HEK293 (cell line): ENCODE measurements around the gene THUMPD3.
A peak's percentile ranks its signal among the peaks of the same experiment; 100 is the strongest.

Source experiments
- CTCF ChIA-PET: fragments of 350-600 bp; formaldehyde crosslinking; extraction: SDS; loops from one replicate; lab custom pipeline; 2021; ENCODE audit warnings: antibody characterized with exemption; lab: Yijun Ruan, JAX
- POLR2A ChIA-PET: fragments of 300-600 bp; formaldehyde crosslinking; extraction: SDS; loops from one replicate; lab custom pipeline; 2020; ENCODE audit warnings: antibody characterized with exemption, inconsistent platforms; lab: Yijun Ruan, JAX
- H3K27ac ChIP-seq: fragments of 200-500 bp; sonication (Bioruptor generic); 2 replicates; pipeline ENCODE4 v1.5.1; 2014; ENCODE audit warnings: low read depth, low read length, control low read depth, inconsistent platforms; ENCODE audit errors: extremely low read depth
- H3K36me3 ChIP-seq, 2 experiments: fragments of 200-500 bp in 1 of 2; sonication (Bioruptor generic) in 1 of 2; 1 replicate in 1 of 2; 2 replicates in 1 of 2; pipeline ENCODE4 v1.5.1; 2014 to 2017; ENCODE audit warnings: inconsistent platforms in 2 of 2, low read length in 2 of 2; ENCODE audit not compliant: control insufficient read depth in 2 of 2, insufficient read depth in 1 of 2
- H3K4me1 ChIP-seq: fragments of 200-500 bp; sonication (Bioruptor generic); 2 replicates; pipeline ENCODE4 v1.5.1; 2014; ENCODE audit warnings: mild to moderate bottlenecking, low read length, inconsistent platforms; ENCODE audit not compliant: control insufficient read depth, insufficient read depth
- H3K4me3 ChIP-seq: 2 replicates; pipeline ENCODE4 v1.5.1; 2011; ENCODE audit warnings: low read depth, mild to moderate bottlenecking, control low read depth, low read length, moderate library complexity
- H3K9me3 ChIP-seq: fragments of 200-500 bp; sonication (Bioruptor generic); 2 replicates; pipeline ENCODE4 v1.5.1; 2014; ENCODE audit warnings: low read depth, low read length, inconsistent platforms; ENCODE audit not compliant: control insufficient read depth, insufficient read depth
- ATF2 ChIP-seq: fragments of 450-650 bp; formaldehyde crosslinking; IDR thresholded peaks from 2 replicates; pipeline ENCODE4 v1.5.1; 2016; ENCODE audit warnings: missing biosample characterization, missing genetic modification characterization, low read depth
- CTCF ChIP-seq: fragments of 450-650 bp; formaldehyde crosslinking; IDR thresholded peaks from 2 replicates; pipeline ENCODE4 v1.5.1; 2016; ENCODE audit warnings: missing biosample characterization, missing genetic modification characterization
- HOXC10 ChIP-seq: sonication (generic); formaldehyde crosslinking; IDR thresholded peaks from 2 replicates; pipeline ENCODE4 v1.8.1; 2023; ENCODE audit warnings: mild to moderate bottlenecking, missing genetic modification reagents
- KLF10 ChIP-seq: fragments of 450-650 bp; IDR thresholded peaks from 2 replicates; pipeline ENCODE4 v1.5.1; 2018; ENCODE audit warnings: missing biosample characterization, mild to moderate bottlenecking, missing genetic modification characterization
- MZF1 ChIP-seq: fragments of 450-650 bp; formaldehyde crosslinking; IDR thresholded peaks from 2 replicates; pipeline ENCODE4 v1.5.1; 2017; ENCODE audit warnings: missing biosample characterization, missing genetic modification characterization, borderline replicate concordance
- SCRT2 ChIP-seq: fragments of 450-650 bp; formaldehyde crosslinking; IDR thresholded peaks from 2 replicates; pipeline ENCODE4 v1.5.1; 2016; ENCODE audit warnings: missing biosample characterization, missing genetic modification characterization
- WT1 ChIP-seq: fragments of 450-650 bp; formaldehyde crosslinking; IDR thresholded peaks from 2 replicates; pipeline ENCODE4 v1.5.1; 2016; ENCODE audit warnings: missing biosample characterization, missing genetic modification characterization
- ZNF121 ChIP-seq: fragments of 450-650 bp; formaldehyde crosslinking; IDR thresholded peaks from 2 replicates; pipeline ENCODE4 v1.5.1; 2016; ENCODE audit warnings: missing biosample characterization, missing genetic modification characterization
- ZNF211 ChIP-seq: fragments of 450-650 bp; formaldehyde crosslinking; IDR thresholded peaks from 2 replicates; pipeline ENCODE4 v1.5.1; 2016; ENCODE audit warnings: low read depth, missing biosample characterization, missing genetic modification characterization
- ZNF362 ChIP-seq: fragments of 450-650 bp; formaldehyde crosslinking; IDR thresholded peaks from 2 replicates; pipeline ENCODE4 v1.5.1; 2016; ENCODE audit warnings: missing biosample characterization, missing genetic modification characterization
- ZNF426 ChIP-seq: fragments of 450-650 bp; formaldehyde crosslinking; IDR thresholded peaks from 2 replicates; pipeline ENCODE4 v1.5.1; 2017; ENCODE audit warnings: missing biosample characterization, missing genetic modification characterization, mild to moderate bottlenecking, inconsistent platforms, moderate library complexity
- ZNF510 ChIP-seq: fragments of 450-650 bp; formaldehyde crosslinking; IDR thresholded peaks from 2 replicates; pipeline ENCODE4 v1.5.1; 2018; ENCODE audit warnings: mild to moderate bottlenecking, missing genetic modification characterization, missing biosample characterization; ENCODE audit not compliant: insufficient replicate concordance
- ZNF560 ChIP-seq: fragments of 450-650 bp; formaldehyde crosslinking; IDR thresholded peaks from 2 replicates; pipeline ENCODE4 v1.5.1; 2017; ENCODE audit warnings: missing biosample characterization, missing genetic modification characterization, borderline replicate concordance
- ZNF658 ChIP-seq: fragments of 450-650 bp; formaldehyde crosslinking; IDR thresholded peaks from 2 replicates; pipeline ENCODE4; 2016; ENCODE audit warnings: missing biosample characterization, missing genetic modification characterization
- ZSCAN30 ChIP-seq: fragments of 450-650 bp; IDR thresholded peaks from 2 replicates; pipeline ENCODE4 v1.5.1; 2018; ENCODE audit warnings: missing biosample characterization, mild to moderate bottlenecking, missing genetic modification characterization, moderate library complexity
- TF ChIP-seq, protein P1 (sequence below): fragments of 450-650 bp; formaldehyde crosslinking; IDR thresholded peaks from 2 replicates; pipeline ENCODE4 v1.5.1; 2017; ENCODE audit warnings: missing biosample characterization, missing genetic modification characterization
- TF ChIP-seq, protein P2 (sequence below): fragments of 450-650 bp; formaldehyde crosslinking; IDR thresholded peaks from 2 replicates; pipeline ENCODE4 v1.5.1; 2017; ENCODE audit warnings: missing biosample characterization, missing genetic modification characterization
- TF ChIP-seq, protein P3 (sequence below): fragments of 450-650 bp; formaldehyde crosslinking; IDR thresholded peaks from 2 replicates; pipeline ENCODE4 v1.5.1; 2016; ENCODE audit warnings: missing biosample characterization, missing genetic modification characterization

Gene THUMPD3

DNA sequence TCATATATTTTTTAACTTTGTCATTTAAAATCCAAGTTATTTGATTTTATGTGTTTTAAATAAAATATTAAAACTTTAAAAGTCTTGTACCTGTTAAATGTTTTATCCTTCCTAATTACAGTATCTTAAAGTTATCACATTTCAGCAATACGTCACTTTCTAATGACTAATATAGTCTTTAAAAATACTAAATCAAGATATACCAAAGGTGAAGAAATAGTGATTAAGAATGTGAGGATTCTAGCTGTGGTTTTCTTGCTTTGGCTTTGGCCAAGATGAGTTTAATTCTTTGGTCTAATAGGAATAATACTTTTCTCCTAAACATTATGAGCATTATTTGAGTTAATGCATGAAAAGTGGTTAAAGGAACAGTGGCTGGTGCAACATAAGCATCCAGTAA is 48.4 kb downstream of the THUMPD3 start:
- Histone ChIP-seq H3K4me1 (peaks cover 13% of the 10 kb centered on the region), H3K4me3 (no peak overlapping the region), H3K27ac (no peak overlapping the region), H3K36me3 (peaks cover 0 to 8% of the 10 kb centered on the region in 2 experiments; a peak in 1 of 3 replicates), H3K9me3 (no peaks in the 10 kb centered on the region)
- POLR2A ChIA-PET: no interaction called here
- TF ChIP-seq, protein P1, sequence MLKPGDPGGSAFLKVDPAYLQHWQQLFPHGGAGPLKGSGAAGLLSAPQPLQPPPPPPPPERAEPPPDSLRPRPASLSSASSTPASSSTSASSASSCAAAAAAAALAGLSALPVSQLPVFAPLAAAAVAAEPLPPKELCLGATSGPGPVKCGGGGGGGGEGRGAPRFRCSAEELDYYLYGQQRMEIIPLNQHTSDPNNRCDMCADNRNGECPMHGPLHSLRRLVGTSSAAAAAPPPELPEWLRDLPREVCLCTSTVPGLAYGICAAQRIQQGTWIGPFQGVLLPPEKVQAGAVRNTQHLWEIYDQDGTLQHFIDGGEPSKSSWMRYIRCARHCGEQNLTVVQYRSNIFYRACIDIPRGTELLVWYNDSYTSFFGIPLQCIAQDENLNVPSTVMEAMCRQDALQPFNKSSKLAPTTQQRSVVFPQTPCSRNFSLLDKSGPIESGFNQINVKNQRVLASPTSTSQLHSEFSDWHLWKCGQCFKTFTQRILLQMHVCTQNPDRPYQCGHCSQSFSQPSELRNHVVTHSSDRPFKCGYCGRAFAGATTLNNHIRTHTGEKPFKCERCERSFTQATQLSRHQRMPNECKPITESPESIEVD: peak; percentile 42; the same call in 1 of the 2 replicates
- no peak for TF ChIP-seq ZNF211
- TF ChIP-seq, protein P2, sequence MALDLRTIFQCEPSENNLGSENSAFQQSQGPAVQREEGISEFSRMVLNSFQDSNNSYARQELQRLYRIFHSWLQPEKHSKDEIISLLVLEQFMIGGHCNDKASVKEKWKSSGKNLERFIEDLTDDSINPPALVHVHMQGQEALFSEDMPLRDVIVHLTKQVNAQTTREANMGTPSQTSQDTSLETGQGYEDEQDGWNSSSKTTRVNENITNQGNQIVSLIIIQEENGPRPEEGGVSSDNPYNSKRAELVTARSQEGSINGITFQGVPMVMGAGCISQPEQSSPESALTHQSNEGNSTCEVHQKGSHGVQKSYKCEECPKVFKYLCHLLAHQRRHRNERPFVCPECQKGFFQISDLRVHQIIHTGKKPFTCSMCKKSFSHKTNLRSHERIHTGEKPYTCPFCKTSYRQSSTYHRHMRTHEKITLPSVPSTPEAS (tag by site-specific recombination): no peak
- CTCF ChIA-PET: no interaction called here

DNA sequence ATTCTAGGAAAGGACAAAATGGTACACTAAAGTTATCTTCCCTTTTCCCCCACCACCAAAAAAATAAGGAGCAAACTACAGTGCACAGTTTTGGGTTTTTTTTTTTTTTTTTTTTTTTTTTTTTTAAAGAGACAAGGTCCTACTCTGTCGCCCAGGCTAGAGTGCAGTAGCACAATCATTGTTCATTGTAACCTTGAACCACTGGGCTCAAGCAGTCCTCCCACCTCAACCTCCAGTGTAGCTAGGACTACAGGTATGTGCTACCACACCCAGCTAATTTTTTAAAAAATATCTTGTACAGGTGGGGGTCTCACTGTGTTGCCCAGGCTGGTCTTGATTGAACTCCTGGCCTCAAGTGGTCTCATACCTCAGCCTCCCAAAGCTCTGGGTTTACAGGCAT is 49.4 kb downstream of the THUMPD3 start:
- H3K9me3 ChIP-seq: no peaks in the 10 kb centered on the region
- CTCF ChIA-PET: no interaction called here
- H3K27ac ChIP-seq: no peak overlapping the region
- TF ChIP-seq ZNF510 (no peak), ZNF121 (tag by site-specific recombination) (peak; percentile 81; the same call in 1 of the 2 replicates), ZNF362 (peak; percentile 85)
- H3K4me3 ChIP-seq: no peak overlapping the region
- H3K36me3 ChIP-seq: peaks cover 0 to 11% of the 10 kb centered on the region in 2 experiments; a peak in 1 of 3 replicates
- POLR2A ChIA-PET: no interaction called here
- H3K4me1 ChIP-seq: peaks cover 17% of the 10 kb centered on the region

DNA sequence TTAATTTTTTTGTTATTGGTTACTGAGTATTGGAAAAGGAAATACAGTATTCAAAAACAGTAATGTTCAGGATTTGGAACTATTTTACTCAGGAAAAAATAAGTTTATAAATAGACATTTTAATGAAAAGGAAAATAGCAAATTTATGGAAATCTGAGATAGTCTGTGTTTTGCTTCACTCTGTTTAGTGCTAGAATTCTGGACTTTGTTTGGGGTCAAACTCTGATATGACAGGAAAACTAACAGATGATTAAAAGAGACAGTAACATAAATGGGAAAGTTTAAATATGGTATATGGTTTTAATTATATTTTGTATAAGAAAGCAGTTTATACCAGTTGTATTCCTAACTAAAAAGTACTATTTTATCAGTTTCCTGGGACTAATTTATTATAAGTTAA is 52.0 kb downstream of the THUMPD3 start:
- no peaks in the 10 kb centered on the region for H3K9me3 ChIP-seq
- H3K4me1 ChIP-seq: peaks cover 14% of the 10 kb centered on the region
- H3K27ac ChIP-seq: no peak overlapping the region
- no peak overlapping the region for H3K4me3 ChIP-seq
- CTCF ChIA-PET: no interaction called here
- POLR2A ChIA-PET: interaction anchor here (0.6 to 1.0 kb wide), 2 partner anchors 10 to 21 kb away, joined by 3 read pairs; no protein-coding TSS in a partner anchor
- H3K36me3 ChIP-seq: peaks cover 0 to 11% of the 10 kb centered on the region in 2 experiments; a peak in 1 of 3 replicates
- TF ChIP-seq WT1 (tag by site-specific recombination): no peak
- no peak for TF ChIP-seq MZF1 (tag by site-specific recombination)
- no peak for TF ChIP-seq ZNF426 (tag by site-specific recombination)
- TF ChIP-seq, protein P3, sequence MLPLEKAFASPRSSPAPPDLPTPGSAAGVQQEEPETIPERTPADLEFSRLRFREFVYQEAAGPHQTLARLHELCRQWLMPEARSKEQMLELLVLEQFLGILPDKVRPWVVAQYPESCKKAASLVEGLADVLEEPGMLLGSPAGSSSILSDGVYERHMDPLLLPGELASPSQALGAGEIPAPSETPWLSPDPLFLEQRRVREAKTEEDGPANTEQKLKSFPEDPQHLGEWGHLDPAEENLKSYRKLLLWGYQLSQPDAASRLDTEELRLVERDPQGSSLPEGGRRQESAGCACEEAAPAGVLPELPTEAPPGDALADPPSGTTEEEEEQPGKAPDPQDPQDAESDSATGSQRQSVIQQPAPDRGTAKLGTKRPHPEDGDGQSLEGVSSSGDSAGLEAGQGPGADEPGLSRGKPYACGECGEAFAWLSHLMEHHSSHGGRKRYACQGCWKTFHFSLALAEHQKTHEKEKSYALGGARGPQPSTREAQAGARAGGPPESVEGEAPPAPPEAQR (tag by site-specific recombination): no peak
- TF ChIP-seq ZNF362: no peak
- no peak for TF ChIP-seq ZNF560 (tag by site-specific recombination)
- no peak for TF ChIP-seq ZNF658
- no peak for TF ChIP-seq HOXC10 (CRISPR knock-in tag)
- no peak for TF ChIP-seq ATF2 (tag by site-specific recombination)
- TF ChIP-seq CTCF (tag by site-specific recombination): no peak
- TF ChIP-seq SCRT2 (tag by site-specific recombination): no peak
- TF ChIP-seq KLF10 (tag by site-specific recombination): no peak
- TF ChIP-seq ZSCAN30: no peak
